ENCODE results near the gene UBALD1.

DNA sequence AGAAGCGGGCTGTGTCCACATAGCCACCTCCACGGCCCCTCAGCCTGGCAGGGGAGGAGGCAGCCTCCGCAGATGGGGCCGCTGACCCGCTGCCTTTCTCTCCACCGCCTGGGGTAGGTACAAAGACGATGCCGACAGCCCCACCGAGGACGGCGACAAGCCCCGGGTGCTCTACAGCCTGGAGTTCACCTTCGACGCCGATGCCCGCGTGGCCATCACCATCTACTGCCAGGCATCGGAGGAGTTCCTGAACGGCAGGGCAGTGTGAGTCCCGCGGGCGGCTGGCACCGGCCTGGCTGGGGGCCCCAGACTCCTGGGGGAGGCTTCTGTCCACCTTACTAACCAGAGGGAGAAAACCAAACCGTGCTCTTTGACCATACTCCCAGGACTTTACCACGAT is 37.9 kb upstream of the UBALD1 start:
- TF ChIP-seq, protein P1, sequence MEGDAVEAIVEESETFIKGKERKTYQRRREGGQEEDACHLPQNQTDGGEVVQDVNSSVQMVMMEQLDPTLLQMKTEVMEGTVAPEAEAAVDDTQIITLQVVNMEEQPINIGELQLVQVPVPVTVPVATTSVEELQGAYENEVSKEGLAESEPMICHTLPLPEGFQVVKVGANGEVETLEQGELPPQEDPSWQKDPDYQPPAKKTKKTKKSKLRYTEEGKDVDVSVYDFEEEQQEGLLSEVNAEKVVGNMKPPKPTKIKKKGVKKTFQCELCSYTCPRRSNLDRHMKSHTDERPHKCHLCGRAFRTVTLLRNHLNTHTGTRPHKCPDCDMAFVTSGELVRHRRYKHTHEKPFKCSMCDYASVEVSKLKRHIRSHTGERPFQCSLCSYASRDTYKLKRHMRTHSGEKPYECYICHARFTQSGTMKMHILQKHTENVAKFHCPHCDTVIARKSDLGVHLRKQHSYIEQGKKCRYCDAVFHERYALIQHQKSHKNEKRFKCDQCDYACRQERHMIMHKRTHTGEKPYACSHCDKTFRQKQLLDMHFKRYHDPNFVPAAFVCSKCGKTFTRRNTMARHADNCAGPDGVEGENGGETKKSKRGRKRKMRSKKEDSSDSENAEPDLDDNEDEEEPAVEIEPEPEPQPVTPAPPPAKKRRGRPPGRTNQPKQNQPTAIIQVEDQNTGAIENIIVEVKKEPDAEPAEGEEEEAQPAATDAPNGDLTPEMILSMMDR (conservative IDR thresholded peaks at IDR 0.05 in 1 of 2, IDR thresholded peaks at IDR 0.05 in 1 of 2; ENCODE audit: low read depth in 1 of 2, low read length in 2 of 2) = no peak
- no peak for TF ChIP-seq EZH2 (IDR thresholded peaks at IDR 0.05; ENCODE audit: low read length, missing control alignments)

Measured in fibroblast of lung (primary cell).